Body of pancreas (tissue), 4 donors: ENCODE results near the gene WSCD1.

Experiments
- CTCF ChIP-seq, 7 experiments: fragments of 450-650 bp in 4 of 7; fragments of 200-600 bp in 3 of 7; sonication (generic) in 3 of 7; IDR thresholded peaks; one replicate each; pipeline ENCODE4 v1.5.1; 2016 to 2019; ENCODE audit warnings: antibody characterized with exemption in 7 of 7
- POLR2A ChIP-seq, 3 donors: fragments of 450-650 bp; IDR thresholded peaks; one replicate each; pipeline ENCODE4 v1.6.1; 2016; ENCODE audit warnings: antibody characterized with exemption in 3 of 3, mild to moderate bottlenecking in 2 of 3

GRCh38 chr17:6088141-6088540 lies 18.0 kb downstream of the WSCD1 start:
- TF ChIP-seq CTCF (IDR thresholded peaks at IDR 0.05) = no peak
- no peak for TF ChIP-seq POLR2A (IDR thresholded peaks at IDR 0.05)
